Endothelial cell of umbilical vein (primary cell): Measurements from ENCODE around the gene ISG15.

Experiments used
- CTCF ChIP-seq, 2 donors: IDR thresholded peaks; 1 replicate in 1 of 2; 2 replicates in 1 of 2; pipeline ENCODE4 v1.5.1; 2011; ENCODE audit warnings: low read length in 2 of 2, mild to moderate bottlenecking in 2 of 2, moderate library complexity in 2 of 2, control low read depth in 1 of 2, inconsistent platforms in 1 of 2, low read depth in 1 of 2; ENCODE audit not compliant: insufficient read depth in 1 of 2; ENCODE audit errors: extremely low read depth in 1 of 2
- EZH2 ChIP-seq: IDR thresholded peaks from 2 replicates; pipeline ENCODE4 v1.6.1; 2012; ENCODE audit warnings: borderline replicate concordance, low read depth, mild to moderate bottlenecking, moderate library complexity, low read length, inconsistent platforms; ENCODE audit not compliant: severe bottlenecking
- MYC ChIP-seq: IDR thresholded peaks from one replicate; pipeline ENCODE4 v1.6.1; 2011; ENCODE audit warnings: mild to moderate bottlenecking, low read depth, low read length
- POLR2A ChIP-seq: IDR thresholded peaks from 2 replicates; pipeline ENCODE4 v1.6.1; 2012; ENCODE audit warnings: low read depth, mild to moderate bottlenecking, control low read depth, low read length
- POLR2AphosphoS5 ChIP-seq: IDR thresholded peaks from 2 replicates; pipeline ENCODE4 v1.6.1; 2012; ENCODE audit warnings: low read depth, mild to moderate bottlenecking, control low read depth, low read length, moderate library complexity; ENCODE audit not compliant: insufficient read depth
- TF ChIP-seq, protein P1 (sequence below): IDR thresholded peaks from 2 replicates; pipeline ENCODE4 v1.6.1; 2011; ENCODE audit not compliant: insufficient read depth, insufficient read length

DNA sequence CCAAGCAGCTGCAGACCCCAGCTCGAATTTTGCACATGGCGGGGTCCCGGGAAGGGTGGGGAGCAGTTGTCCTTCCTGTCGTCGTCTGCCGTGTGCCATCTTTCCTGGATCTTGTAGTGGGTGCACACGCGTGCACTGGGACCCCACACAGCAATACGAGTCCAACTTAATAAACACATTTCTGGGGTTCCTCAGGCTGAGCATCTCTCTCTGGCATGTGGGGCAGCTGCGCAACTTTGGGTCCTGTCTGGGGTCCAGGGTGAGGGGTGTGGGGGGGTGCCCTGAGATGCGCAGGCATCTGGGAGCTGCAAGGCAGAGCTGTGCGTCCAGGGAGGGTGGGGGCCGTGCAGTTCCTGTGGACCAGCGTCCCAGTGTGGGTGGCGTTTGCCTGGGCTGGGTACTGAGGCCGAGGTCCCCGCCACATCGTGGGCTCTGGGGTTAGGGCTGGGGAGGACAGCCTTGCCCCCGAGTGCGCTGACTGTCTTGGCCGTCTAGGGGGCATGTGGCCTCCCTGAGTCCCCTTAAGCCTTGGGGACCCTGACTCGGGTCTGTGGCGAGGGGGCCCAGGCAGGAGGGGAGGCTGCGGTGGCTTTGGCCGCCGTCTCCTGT lies 47.7 kb upstream of the ISG15 start:
- no peak for TF ChIP-seq CTCF (IDR thresholded peaks at IDR 0.05; ENCODE audit: extremely low read depth in 1 of 2, insufficient read depth in 1 of 2, low read depth in 1 of 2, low read length in 2 of 2)
- TF ChIP-seq EZH2 = no peak
- TF ChIP-seq POLR2A = no peak
- TF ChIP-seq, protein P1, sequence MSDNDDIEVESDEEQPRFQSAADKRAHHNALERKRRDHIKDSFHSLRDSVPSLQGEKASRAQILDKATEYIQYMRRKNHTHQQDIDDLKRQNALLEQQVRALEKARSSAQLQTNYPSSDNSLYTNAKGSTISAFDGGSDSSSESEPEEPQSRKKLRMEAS = no peak
- no peak for TF ChIP-seq POLR2AphosphoS5
- TF ChIP-seq MYC = no peak
